GM18508 (cell line): ENCODE data around the gene DENND1A.

Experiments
- ATAC-seq: cut with Tn5 transposase; IDR thresholded peaks from one replicate; pipeline ENCODE4 v1.9.1; 2021; ENCODE audit warnings: moderate number of reproducible peaks; ENCODE audit not compliant: insufficient read depth, unreplicated experiment

The DENND1A gene

GRCh38 chr9:123523001-123523400 is 406.9 kb downstream of the DENND1A start:
- no peak for ATAC-seq

- no peak for ATAC-seq
Observed at GRCh38 chr9:123522251-123522650, 407.7 kb downstream of the DENND1A start.

GRCh38 chr9:123518338-123518737 is 411.6 kb downstream of the DENND1A start:
- ATAC-seq, result no peak

GRCh38 chr9:123517512-123517911 is 412.4 kb downstream of the DENND1A start:
- no peak for ATAC-seq

- ATAC-seq, result no peak
Observed at GRCh38 chr9:123514766-123515165, 415.2 kb downstream of the DENND1A start.

GRCh38 chr9:123513554-123513953 is 416.4 kb downstream of the DENND1A start:
- ATAC-seq, result no peak

- no peak for ATAC-seq
Observed at GRCh38 chr9:123511326-123512277, 418.3 kb downstream of the DENND1A start.

- ATAC-seq, result no peak
Observed at GRCh38 chr9:123509646-123510045, 420.3 kb downstream of the DENND1A start.

- ATAC-seq, result no peak
Observed at GRCh38 chr9:123508048-123508447, 421.9 kb downstream of the DENND1A start.

- no peak for ATAC-seq
Observed at GRCh38 chr9:123505496-123505895, 424.4 kb downstream of the DENND1A start.

- no peak for ATAC-seq
Observed at GRCh38 chr9:123500336-123500735, 429.6 kb downstream of the DENND1A start.

- ATAC-seq, result no peak
Observed at GRCh38 chr9:123497830-123498229, 432.1 kb downstream of the DENND1A start.

- ATAC-seq, result no peak
Observed at GRCh38 chr9:123495731-123496130, 434.2 kb downstream of the DENND1A start.

- ATAC-seq, result no peak
Observed at GRCh38 chr9:123493627-123494026, 436.3 kb downstream of the DENND1A start.

- ATAC-seq, result no peak
Observed at GRCh38 chr9:123490688-123491087, 439.2 kb downstream of the DENND1A start.

- ATAC-seq, result no peak
Observed at GRCh38 chr9:123488722-123489321, 441.1 kb downstream of the DENND1A start.

- ATAC-seq, result no peak
Observed at GRCh38 chr9:123487944-123488548, 441.9 kb downstream of the DENND1A start.

- no peak for ATAC-seq
Observed at GRCh38 chr9:123486431-123486830, 443.5 kb downstream of the DENND1A start.

GRCh38 chr9:123485216-123485615 is 444.7 kb downstream of the DENND1A start:
- no peak for ATAC-seq

GRCh38 chr9:123484130-123484529 is 445.8 kb downstream of the DENND1A start:
- ATAC-seq, result no peak

- ATAC-seq, result no peak
Observed at GRCh38 chr9:123483191-123483803, 446.6 kb downstream of the DENND1A start.
